Parathyroid adenoma (tissue), 2 donors: ENCODE data around the gene SLC9C1.

Experiments used
- H2AFZ ChIP-seq: fragments of 300-600 bp; sonication (generic); one replicate; pipeline ENCODE4 v1.7.0; 2017; ENCODE audit warnings: antibody characterized with exemption, mild to moderate bottlenecking
- H3K27ac ChIP-seq: fragments of 300-600 bp; sonication (generic); one replicate; pipeline ENCODE4 v1.7.0; 2017
- H3K27me3 ChIP-seq: fragments of 300-600 bp; sonication (generic); one replicate; pipeline ENCODE4 v1.7.0; 2017; ENCODE audit warnings: low read length; ENCODE audit not compliant: control insufficient read depth, insufficient read depth
- H3K36me3 ChIP-seq: fragments of 300-600 bp; sonication (generic); one replicate; pipeline ENCODE4 v1.7.0; 2017; ENCODE audit warnings: low read length; ENCODE audit not compliant: control insufficient read depth, insufficient read depth
- H3K4me1 ChIP-seq: fragments of 300-600 bp; sonication (generic); one replicate; pipeline ENCODE4 v1.7.0; 2017; ENCODE audit warnings: control low read depth
- H3K4me2 ChIP-seq: fragments of 300-600 bp; sonication (generic); one replicate; pipeline ENCODE4 v1.7.0; 2017; ENCODE audit warnings: low read length
- H3K4me3 ChIP-seq: fragments of 300-600 bp; sonication (generic); one replicate; pipeline ENCODE4 v1.7.0; 2017; ENCODE audit warnings: low read depth, low read length
- H3K79me2 ChIP-seq: fragments of 300-600 bp; sonication (generic); one replicate; pipeline ENCODE4 v1.7.0; 2017; ENCODE audit warnings: control low read depth
- H3K9ac ChIP-seq: fragments of 300-600 bp; sonication (generic); one replicate; pipeline ENCODE4 v1.7.0; 2017; ENCODE audit warnings: mild to moderate bottlenecking
- H3K9me3 ChIP-seq: fragments of 300-600 bp; sonication (generic); one replicate; pipeline ENCODE4 v1.7.0; 2017; ENCODE audit warnings: low read length; ENCODE audit not compliant: control insufficient read depth
- CTCF ChIP-seq: fragments of 300-600 bp; sonication (generic); IDR thresholded peaks from one replicate; pipeline ENCODE4 v1.7.0; 2017; ENCODE audit warnings: antibody characterized with exemption, mild to moderate bottlenecking
- donor health status: primary hyperparathyroidism.

SLC9C1 gene

DNA sequence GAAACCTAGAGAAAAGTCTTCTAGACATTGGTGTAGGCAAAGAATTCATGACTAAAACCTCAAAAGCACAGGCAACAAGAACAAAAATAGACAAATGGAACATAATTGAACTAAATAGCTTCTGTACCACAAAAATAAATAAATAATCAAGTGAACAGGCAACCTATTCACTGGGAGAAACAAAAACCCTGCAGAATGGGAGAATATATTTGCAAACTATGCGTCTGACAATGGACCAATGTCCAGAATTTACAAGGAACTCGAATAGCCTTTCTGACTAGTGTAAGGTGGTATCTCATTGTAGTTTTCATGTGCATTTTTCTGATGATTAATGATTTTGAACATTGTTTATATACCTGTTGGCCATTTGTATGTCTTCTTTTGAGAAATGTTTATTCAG is 124.0 kb downstream of the SLC9C1 start:
- no peak overlapping the region for H3K4me3 ChIP-seq
- H3K27me3 ChIP-seq = no peaks in the 10 kb centered on the region
- no peak overlapping the region for H3K9ac ChIP-seq
- no peaks in the 10 kb centered on the region for H3K79me2 ChIP-seq
- H3K9me3 ChIP-seq = no peaks in the 10 kb centered on the region
- no peak overlapping the region for H2AFZ ChIP-seq
- H3K36me3 ChIP-seq = no peaks in the 10 kb centered on the region
- H3K27ac ChIP-seq = no peak overlapping the region
- no peak for TF ChIP-seq CTCF
- H3K4me2 ChIP-seq = no peak overlapping the region
- no peaks in the 10 kb centered on the region for H3K4me1 ChIP-seq

- Histone ChIP-seq H3K79me2 (no peaks in the 10 kb centered on the region), H3K9ac (no peak overlapping the region), H3K4me1 (no peaks in the 10 kb centered on the region), H3K27me3 (no peaks in the 10 kb centered on the region), H3K36me3 (no peaks in the 10 kb centered on the region), H3K4me2 (no peak overlapping the region), H2AFZ (no peak overlapping the region), H3K27ac (no peak overlapping the region), H3K9me3 (no peaks in the 10 kb centered on the region), H3K4me3 (no peak overlapping the region)
- no peak for TF ChIP-seq CTCF
Observed at GRCh38 chr3:112167758-112168157, 126.3 kb downstream of the SLC9C1 start.

DNA sequence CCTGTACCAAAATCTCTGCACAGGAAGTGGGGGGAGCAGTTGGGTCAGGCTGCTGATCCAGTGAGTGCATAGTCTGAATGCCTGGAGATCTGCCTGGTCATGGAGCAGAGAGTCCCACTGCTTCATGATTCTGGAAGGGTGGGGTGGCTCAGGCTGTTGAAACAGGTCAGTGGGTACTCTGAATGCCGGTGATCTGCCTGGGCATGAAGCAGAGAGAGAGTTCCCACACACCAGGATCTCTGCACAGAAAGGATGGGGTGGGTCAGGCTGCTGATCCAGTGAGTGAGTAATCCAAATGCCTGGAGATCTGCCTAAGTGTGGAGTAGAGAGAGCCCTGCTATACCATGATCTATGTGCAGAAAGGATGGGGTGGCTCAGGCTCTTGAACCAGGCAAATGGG is 144.9 kb downstream of the SLC9C1 start:
- no peak overlapping the region for H2AFZ ChIP-seq
- no peak overlapping the region for H3K4me3 ChIP-seq
- H3K36me3 ChIP-seq = no peaks in the 10 kb centered on the region
- TF ChIP-seq CTCF = no peak
- no peaks in the 10 kb centered on the region for H3K79me2 ChIP-seq
- H3K9ac ChIP-seq = no peak overlapping the region
- H3K4me2 ChIP-seq = no peak overlapping the region
- H3K27me3 ChIP-seq = no peaks in the 10 kb centered on the region
- no peaks in the 10 kb centered on the region for H3K4me1 ChIP-seq
- H3K9me3 ChIP-seq = no peaks in the 10 kb centered on the region
- H3K27ac ChIP-seq = no peak overlapping the region

GRCh38 chr3:112143689-112144088 is 150.3 kb downstream of the SLC9C1 start:
- no peaks in the 10 kb centered on the region for H3K9me3 ChIP-seq
- no peak overlapping the region for H3K4me3 ChIP-seq
- H3K79me2 ChIP-seq = no peaks in the 10 kb centered on the region
- no peak overlapping the region for H2AFZ ChIP-seq
- H3K27ac ChIP-seq = no peak overlapping the region
- no peaks in the 10 kb centered on the region for H3K36me3 ChIP-seq
- TF ChIP-seq CTCF = no peak
- no peak overlapping the region for H3K4me2 ChIP-seq
- H3K4me1 ChIP-seq = no peaks in the 10 kb centered on the region
- no peaks in the 10 kb centered on the region for H3K27me3 ChIP-seq
- H3K9ac ChIP-seq = no peak overlapping the region

DNA sequence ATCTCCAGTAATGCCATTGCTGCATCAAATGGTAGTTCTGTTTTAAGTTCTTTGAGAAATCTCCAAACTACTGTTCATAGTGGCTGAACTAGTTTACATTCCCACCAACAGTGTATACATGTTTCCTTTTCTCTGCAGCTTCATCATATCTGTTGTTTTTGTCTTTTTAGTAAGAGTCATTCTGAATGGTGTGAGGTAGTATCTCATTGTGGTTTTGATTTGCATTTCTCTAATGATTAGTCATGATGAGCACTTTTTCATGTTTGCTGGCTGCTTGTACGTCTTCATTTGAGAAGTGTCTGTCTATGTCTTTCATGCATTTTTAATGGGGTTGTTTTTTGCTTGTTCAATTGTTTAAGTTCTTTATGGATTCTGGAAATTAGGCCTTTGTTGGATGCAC is 150.8 kb downstream of the SLC9C1 start:
- no peaks in the 10 kb centered on the region for H3K4me1 ChIP-seq
- H3K27me3 ChIP-seq = no peaks in the 10 kb centered on the region

More for the DNA sequence above, 150.8 kb downstream of the SLC9C1 start:
- TF ChIP-seq CTCF = no peak
- Histone ChIP-seq H3K4me3 (no peak overlapping the region), H3K9me3 (no peaks in the 10 kb centered on the region), H3K4me2 (no peak overlapping the region), H2AFZ (no peak overlapping the region), H3K9ac (no peak overlapping the region), H3K27ac (no peak overlapping the region), H3K36me3 (no peaks in the 10 kb centered on the region), H3K79me2 (no peaks in the 10 kb centered on the region)
